Forelimb muscle (tissue), 1 donor: Measurements from ENCODE around the gene GALNT14. TPM values are rescaled to one million over a fixed set of nuclear protein-coding genes. Genes with fewer than 3 reads are reported as not detected.

ENCODE experiments used
- DNase-seq: peaks from one replicate; pipeline ENCODE4 v3.0.0-alpha.2; 2013; ENCODE audit warnings: low read depth
- polyA plus RNA-seq: library from polyadenylated mRNA; unstranded; fragments of 120-200 nt; gene quantifications from one replicate; pipeline ENCODE4 v1.2.1, GENCODE V29; 2013; ENCODE audit not compliant: insufficient read length

The GALNT14 gene
- polyA plus RNA-seq, 1 donor = 2.4 TPM

DNA sequence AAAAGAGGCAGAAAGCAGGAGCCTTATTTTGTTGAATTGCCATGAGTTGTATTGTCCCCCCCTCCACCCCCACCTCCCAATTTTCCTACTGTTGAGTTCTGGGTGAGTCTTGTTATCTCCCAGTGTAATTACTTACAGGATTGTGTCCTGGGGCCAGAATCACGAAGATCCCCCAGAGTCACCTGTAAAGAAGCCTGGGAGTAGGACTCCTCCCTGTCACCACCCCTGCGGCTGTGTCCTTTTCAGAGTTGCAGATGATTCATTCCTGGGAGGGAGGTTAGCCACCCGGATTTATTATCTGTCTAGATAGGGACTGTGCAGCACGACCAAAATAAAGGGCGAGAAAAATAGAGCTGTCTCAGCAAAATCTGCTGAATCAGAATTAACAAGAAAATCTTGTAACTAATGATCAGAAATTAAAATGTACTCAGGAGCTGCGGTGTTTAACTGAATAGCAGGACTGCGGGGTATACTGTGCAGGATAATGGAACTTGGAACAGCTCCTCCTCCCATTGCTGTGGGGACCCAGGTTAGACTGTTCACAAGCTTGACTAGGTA is 249.3 kb downstream of the GALNT14 start:
- no peak for DNase-seq

DNA sequence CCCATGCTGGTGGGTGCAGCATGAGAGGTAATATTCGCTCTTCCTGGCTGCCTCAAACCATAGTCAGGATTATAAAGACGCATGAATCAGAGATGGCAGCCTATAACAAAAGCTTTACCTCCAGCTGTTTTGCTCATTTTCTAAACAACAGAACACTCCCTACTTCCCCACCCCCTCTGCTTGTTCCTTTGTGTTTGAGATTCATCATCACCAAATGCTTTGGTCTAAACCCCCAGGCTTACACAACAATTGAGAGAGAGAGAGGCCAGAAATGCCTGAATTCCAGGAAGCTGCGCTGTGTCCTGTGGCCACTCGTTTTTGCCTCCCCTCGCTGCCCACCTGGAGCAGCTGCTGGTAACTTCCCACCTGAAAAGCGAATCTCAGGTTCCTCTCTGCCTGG is 252.2 kb downstream of the GALNT14 start:
- no peak for DNase-seq

DNA sequence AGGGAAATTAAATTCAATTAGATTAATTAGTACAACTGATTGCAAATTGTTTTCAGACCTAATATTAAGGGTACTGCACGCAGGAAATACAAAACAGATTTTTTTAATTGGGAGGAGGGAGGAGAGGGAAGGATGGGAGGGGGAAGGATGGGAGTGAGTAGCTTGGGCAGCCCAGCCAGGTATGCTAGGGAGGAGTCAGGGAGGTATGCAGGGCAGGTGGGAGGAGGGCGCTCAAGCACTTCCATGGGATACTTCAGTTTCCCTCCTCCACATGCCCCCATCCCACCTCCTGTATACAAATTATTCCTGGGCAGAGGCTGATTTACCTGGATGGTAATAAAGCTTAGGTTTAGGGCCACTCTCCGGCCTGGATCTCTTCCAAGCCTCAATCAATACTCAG is 254.4 kb downstream of the GALNT14 start:
- no peak for DNase-seq

DNA sequence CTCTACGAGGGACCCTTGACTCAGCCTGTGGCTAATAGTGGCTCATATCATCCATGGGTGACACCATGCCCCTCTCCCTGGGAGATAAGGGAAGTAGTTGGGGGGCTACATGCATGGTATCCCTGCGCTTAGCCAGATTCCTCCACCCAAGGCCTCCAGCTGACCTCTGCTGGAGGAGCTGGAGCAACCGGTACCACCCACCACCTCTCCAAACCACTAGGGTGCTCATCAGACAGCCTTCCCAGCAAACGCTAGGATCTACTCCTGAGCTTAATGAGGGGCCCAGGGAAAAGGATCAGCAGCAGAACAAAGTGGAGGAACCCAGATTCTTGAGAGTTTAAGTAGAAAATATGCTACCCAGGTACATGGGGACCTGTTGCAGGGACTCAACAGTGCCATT is 255.1 kb downstream of the GALNT14 start:
- DNase-seq = no peak

DNA sequence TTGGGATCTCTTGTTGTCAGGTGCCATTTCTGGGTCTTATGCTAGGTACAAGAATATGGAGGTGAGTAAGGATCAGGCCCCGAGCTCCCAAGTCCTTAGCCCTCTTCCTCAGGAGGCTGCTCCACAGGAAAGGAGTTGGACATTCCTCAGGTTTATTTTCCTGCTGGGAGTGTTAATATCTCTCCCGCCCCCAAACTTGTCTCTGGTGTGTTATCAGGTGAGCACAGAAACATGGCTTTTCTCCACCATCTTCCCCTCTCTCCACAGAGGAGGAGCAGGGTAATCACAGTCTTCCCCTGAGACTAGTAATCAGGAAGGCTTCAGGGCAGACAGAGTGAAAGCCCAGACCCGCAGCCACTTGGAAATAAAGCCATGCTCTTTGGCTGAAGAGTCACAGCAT is 257.7 kb downstream of the GALNT14 start:
- DNase-seq = no peak

DNA sequence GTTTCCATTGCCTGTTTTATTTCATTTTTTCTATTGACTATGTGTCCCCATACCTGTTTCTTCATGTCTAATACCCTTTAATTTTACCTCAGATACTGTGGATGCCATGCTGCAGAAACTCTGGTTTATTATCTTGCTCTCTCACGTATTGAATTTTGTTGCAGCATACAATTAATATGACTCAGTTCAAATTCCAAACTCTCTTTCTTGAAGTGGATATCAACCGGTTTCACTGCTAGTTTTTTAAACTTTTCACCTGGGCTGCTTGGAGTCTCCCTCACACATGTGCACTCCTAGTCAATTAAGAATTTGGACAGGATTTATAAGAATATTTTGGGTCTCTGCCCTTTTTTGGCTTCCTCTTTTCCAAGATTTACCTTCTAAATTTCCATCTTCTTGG is 260.4 kb downstream of the GALNT14 start:
- DNase-seq = no peak

DNA sequence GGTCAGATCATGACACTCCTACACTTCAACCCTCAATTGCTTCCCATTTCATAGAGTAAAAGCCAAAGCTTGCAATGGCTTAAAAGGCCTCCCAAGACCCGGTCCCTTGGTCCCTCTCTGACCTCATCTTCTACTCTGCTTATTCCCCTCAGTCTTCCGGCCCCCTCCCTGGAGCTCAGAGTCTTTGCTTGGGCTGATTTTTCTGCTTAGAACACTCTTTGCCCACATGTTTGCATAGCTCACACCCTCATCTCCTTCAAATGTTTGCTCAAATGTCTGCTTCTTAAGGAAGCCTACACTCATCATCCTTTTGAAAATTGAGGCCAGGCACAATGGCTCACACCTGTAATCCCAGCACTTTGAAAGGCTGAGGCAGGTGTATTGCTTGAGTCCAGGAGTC is 265.4 kb downstream of the GALNT14 start:
- no peak for DNase-seq

DNA sequence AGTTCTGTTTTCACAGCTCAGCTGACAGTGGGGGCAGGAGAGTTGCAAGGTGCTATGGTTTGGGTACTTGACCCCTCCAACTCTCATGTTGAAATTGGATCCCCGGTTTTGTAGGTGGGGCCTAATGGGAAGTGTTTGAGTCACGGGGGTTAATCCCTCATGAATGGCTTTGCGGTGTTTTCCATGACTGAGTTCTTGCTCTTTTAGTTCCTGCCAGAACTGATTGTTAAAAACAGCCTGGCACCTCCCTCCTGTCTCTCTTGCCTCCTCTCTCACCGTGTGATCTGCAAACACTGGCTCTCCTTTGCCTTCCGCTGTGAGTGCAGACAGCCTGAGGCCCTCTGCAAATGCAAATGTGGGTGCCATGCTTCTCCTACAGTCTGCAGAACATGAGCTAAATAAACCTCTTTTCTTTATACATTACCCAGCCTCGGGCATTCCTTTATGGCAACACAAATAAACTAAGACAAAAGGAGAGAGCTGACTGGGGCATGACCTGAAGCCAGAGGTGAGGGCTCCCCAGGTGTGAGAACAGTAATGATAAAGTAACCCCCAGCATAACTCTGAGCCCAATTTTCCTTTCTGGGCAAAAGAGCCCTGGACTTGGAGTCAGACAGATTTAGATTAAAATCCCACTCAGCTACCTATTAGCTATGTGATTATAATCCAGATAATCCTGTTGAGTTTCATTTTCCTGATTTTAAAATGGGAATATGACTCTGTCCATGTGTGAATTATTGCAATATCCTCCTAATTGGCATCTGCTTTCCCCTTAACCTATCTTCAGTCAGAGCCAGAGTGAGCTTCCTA is 266.1 kb downstream of the GALNT14 start:
- DNase-seq = no peak

DNA sequence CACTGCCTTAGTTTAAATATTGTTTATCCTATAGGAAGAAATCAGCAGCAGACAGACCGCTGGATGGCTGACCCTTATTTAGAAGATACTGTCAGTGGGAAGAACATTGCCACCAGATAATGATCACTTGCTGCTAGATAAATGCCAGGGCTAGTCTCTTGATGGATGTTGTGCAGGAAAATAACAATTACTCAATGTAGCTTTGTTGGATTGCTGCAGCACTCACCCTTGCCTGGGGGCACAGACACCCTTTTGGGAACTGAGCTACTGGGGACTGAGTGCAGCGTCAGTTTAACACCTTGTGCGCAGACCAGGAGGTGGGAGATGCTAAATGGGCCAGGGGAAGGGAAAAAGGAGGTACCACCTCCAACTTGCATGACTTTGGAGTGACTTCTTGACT is 266.8 kb downstream of the GALNT14 start:
- no peak for DNase-seq

DNA sequence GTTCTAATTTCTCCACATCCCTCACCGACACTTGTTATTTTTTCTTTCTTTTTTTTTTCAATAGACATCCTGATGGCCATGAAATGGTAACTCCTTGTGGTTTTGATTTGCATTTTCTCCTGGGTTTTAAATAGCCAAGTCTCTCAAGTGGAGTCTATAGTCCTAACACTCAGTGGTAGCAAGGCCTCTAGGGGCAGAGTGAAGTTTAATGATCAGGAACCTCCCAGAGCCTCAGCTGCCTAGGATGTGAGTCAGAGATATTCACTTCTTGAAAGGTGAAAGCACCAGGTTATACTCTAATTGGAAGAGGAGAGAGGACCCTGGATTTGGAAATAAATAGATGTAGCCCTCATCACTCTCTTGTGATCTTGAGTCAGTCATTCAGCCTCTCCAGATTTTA is 268.3 kb downstream of the GALNT14 start:
- DNase-seq = no peak

DNA sequence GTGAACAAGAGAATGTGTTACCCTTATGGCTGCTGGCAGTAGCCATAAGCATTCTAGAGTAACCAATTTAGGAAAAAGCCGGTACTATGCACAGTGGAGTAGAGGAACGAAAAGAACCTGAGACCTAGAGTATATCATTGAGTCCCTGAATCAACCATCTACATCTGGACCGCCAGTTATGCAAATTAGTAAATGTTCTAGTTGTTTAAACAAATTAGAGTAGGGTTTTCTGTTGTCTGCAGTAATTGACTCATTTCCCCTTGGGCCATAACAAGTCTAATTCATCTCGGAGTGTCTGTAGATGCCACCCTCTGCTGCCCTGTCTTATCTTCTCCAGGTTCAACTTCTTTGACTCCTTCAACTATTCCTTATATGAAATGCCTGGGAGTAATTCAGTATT is 270.9 kb downstream of the GALNT14 start:
- DNase-seq = no peak

DNA sequence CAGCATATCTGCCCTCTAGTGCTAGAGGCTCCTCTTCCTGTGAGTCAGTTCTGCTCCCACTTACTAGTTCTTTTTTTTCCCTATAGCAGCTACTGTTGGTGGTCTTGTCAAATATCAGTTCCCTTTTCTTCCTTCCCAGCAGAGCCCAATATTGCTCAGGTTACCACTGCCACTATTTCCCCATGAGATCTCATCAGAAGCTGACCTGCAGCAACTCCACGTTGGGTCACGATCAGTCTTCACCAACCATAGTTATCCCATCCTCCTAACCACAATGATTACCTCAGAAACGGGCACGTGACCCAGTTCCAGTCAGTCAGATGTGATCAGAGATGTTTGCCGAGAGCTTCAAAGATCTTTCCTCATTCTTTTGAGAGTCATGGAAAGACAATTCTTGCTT is 271.3 kb downstream of the GALNT14 start:
- DNase-seq = no peak

DNA sequence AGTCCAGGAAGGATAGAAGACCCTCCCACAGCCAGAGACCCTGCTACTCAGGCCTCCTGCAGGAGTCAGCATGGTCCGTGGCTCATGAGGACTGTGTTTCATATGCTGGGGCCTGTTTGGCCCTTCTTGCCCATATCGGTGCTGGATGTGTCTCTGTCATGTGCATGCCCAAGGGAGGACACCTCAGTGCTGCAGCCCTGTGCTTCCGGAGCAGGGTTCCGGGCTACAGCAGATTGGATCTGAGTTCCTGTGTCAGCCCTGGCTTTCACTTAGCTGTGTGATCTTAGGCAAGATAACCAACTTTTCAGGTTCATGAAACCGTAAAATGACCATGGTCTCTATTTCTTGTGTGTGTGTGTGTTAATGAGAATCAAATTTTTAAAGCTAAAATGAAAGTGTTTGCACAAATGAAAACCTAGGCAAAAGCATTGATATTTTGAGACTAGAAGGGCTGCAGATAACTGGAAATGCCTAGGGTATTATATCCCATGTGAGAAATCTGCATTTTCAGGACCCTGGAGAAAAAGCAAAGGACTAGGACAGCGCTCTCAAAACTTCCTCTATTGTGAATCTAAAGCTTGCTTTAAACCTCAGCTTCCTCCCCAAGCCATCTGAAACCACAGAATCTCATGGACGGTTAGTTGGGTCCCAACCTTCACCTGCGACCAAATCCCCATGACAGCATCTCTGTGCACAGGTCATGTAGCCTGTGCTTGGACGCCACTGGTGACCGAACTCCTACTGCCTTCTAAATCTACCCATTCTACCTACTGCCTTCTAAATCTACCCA is 272.2 kb downstream of the GALNT14 start:
- DNase-seq = no peak

DNA sequence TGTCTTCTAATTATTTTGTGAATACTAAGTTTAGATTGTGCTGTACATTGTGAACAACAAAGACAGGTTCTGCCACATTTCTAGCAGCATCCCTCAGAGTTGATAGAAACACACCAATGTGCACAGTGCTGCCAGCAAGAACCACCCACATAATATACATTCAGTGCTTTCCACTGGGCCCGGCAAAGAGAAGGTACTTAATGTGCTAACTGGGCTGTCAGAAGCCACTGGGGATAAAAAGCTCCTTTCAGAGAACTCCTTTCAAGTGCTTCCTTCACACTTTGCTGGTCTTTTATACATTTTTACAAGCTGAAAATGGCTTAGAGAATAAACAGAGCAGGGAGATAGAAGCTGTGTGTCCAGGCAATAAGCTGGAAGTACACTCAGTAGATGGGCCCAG is 273.0 kb downstream of the GALNT14 start:
- no peak for DNase-seq

DNA sequence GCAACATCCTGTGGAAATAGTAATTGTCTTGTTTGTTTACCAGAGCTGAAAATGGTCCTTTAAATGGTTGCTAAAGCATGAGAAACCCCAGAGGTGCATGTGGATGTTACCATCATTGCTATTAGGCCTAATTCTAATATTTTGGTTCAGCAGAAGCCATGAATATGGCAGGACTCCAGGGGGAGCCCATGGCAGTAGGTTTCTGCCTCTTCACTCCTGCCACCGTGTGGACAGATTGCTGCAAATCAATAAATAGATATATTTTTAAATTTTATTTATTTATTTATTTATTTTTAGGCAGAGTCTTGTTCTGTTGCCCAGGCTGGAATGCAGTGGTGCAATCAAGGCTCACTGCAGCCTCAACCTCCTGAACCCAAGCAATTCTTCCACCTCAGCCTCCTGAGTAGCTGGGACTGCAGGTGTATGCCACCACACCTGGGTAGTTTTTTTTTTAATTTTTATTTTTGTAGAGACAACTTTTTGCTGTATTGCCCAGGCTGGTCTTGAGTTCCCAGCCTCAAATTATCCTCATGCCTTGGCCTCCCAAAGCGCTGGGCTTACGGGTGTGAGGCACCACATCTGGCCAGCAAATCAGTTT is 276.1 kb downstream of the GALNT14 start:
- peak; percentile 44 for DNase-seq

DNA sequence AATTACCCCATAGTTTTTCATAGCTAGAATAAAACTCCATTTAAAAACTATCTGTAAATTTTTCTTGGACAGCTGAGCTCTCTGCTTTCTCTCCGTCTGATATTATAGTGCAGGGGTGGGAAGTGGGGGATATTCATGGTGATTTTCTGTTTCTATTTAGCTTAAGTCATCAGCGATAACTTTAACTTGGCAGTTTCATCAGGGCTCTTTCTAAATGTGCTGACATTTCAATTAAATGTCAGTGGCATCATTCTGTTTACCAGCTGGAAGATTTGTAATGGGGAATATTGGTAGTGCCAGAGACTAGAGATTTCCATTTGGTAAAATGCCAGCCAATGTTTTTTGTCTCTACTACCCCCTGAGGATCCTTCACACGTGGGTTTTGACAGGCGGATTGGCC is 277.5 kb downstream of the GALNT14 start:
- DNase-seq = no peak

Other genes starting within 250 kb of the GALNT14 start
- gene CAPN14, start 79.1 kb upstream of the GALNT14 start, polyA plus RNA-seq = not detected
- 3.7 TPM for gene EHD3, start 95.7 kb upstream of the GALNT14 start, polyA plus RNA-seq